Measurements from ENCODE around the gene ZNF527.

DNA sequence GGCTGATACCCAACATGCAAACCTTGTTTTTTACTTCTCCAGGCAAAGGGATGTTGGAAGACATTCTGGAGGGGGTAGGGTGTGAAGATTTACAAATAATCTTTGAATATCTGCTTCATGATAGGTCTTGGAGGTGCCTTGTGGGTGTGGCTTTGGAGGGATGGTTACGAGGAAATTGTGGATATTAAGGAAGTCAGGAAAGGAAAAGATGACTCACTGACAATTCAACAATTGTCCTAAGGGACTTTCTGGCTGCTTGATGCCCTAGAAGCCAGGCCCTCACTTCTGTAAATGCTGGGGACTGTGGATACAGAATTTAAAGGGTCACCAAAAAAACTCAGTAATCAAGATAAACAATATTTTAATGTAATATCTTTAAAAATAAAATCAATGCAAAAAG is 37.4 kb upstream of the ZNF527 start:
- TF ChIP-seq TAF1 (IDR thresholded peaks at IDR 0.05; ENCODE audit: borderline replicate concordance, low read depth, low read length) (no peak), POLR2A (IDR thresholded peaks at IDR 0.05; ENCODE audit: low read depth, low read length) (no peak)

Data from GM12892 (cell line).